ENCODE data around the gene OR6B1. TPM values are rescaled to one million over a fixed set of nuclear protein-coding genes. Genes with fewer than 3 reads are reported as not detected.
A peak's percentile ranks its signal among the peaks of the same experiment; 100 is the strongest.

The OR6B1 gene
- total and polyA plus RNA-seq, 8 donors = 0.03 to 0.06 TPM; not detected in 6

DNA sequence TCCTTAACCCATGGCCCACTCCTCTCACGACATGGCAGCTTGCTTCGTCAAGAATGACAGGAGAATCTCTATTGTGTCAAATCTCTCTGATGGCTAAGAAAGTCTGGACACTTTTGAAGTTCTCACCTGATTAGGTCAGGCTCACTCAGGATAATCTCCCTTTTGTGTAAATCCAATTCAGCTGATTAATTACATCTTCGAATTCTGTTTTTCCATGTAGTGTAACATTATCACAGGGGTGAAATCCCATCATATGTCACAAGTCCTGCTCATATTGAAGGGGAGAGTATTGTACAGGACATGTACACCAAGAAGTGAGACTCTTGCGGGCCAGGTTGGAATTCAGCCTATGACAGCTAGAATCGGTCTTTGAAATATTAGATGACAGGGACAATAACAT, 16.2 kb upstream of the OR6B1 start:
- DNase-seq (no peak), ATAC-seq (no peak)
- H3K36me3 ChIP-seq = no peaks in the 10 kb centered on the region
- H3K27me3 ChIP-seq = no peaks in the 10 kb centered on the region
- no peaks in the 10 kb centered on the region for H3K9me3 ChIP-seq
- no peak overlapping the region for H3K4me3 ChIP-seq
- TF ChIP-seq, protein P1, sequence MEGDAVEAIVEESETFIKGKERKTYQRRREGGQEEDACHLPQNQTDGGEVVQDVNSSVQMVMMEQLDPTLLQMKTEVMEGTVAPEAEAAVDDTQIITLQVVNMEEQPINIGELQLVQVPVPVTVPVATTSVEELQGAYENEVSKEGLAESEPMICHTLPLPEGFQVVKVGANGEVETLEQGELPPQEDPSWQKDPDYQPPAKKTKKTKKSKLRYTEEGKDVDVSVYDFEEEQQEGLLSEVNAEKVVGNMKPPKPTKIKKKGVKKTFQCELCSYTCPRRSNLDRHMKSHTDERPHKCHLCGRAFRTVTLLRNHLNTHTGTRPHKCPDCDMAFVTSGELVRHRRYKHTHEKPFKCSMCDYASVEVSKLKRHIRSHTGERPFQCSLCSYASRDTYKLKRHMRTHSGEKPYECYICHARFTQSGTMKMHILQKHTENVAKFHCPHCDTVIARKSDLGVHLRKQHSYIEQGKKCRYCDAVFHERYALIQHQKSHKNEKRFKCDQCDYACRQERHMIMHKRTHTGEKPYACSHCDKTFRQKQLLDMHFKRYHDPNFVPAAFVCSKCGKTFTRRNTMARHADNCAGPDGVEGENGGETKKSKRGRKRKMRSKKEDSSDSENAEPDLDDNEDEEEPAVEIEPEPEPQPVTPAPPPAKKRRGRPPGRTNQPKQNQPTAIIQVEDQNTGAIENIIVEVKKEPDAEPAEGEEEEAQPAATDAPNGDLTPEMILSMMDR (IDR thresholded peaks at IDR 0.05) = no peak
- H3K4me1 ChIP-seq = no peaks in the 10 kb centered on the region
- no peak overlapping the region for H3K27ac ChIP-seq
- intact Hi-C loops (cut with DNase I) = no loop called here

- no peak overlapping the region for H3K4me3 ChIP-seq
- no peaks in the 10 kb centered on the region for H3K4me1 ChIP-seq
- intact Hi-C loops (cut with DNase I) = no loop called here
- TF ChIP-seq, protein P1 (IDR thresholded peaks at IDR 0.05) = no peak
- H3K9me3 ChIP-seq = peaks cover 0 to 7% of the 10 kb centered on the region in 2 donors
- ATAC-seq (no peak), DNase-seq (no peak)
- no peaks in the 10 kb centered on the region for H3K36me3 ChIP-seq
- H3K27me3 ChIP-seq = no peaks in the 10 kb centered on the region
- H3K27ac ChIP-seq = no peak overlapping the region
These were observed 12.6 kb upstream of the OR6B1 start for GRCh38 chr7:143987513-143987912.

- TF ChIP-seq, protein P1 (IDR thresholded peaks at IDR 0.05) = no peak
- no peak for ATAC-seq
- no peaks in the 10 kb centered on the region for H3K36me3 ChIP-seq
- intact Hi-C loops (cut with DNase I) = no loop called here
- no peak overlapping the region for H3K27ac ChIP-seq
- H3K9me3 ChIP-seq = peaks cover 0 to 7% of the 10 kb centered on the region in 2 donors
- DNase-seq = peak in 1 of 4 donors; percentile 5
- no peaks in the 10 kb centered on the region for H3K27me3 ChIP-seq
- no peaks in the 10 kb centered on the region for H3K4me1 ChIP-seq
- H3K4me3 ChIP-seq = no peak overlapping the region
These were observed 11.0 kb upstream of the OR6B1 start for GRCh38 chr7:143988976-143989745.

GRCh38 chr7:143992670-143993069, 7.5 kb upstream of the OR6B1 start:
- no peak overlapping the region for H3K27ac ChIP-seq
- intact Hi-C loops (cut with DNase I) = no loop called here
- no peak for ATAC-seq

DNA sequence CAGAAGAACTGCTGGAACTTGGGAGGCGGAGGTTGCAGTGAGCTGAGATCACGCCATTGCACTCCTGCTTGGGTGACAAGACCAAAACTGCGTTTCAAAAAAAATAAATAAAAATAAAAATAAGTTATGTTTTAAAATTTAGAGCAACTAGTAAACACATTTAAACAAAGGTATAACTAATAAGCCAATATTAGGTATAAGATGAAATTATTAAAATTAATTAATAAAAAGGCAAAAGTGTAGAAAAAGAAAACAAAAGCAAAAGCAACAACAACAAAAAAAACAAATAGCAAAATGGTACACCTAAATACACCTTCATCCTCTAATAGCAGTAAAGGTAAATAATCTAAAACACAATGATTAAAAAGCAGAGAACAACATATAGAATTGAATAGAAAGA, 6.2 kb upstream of the OR6B1 start:
- intact Hi-C loops (cut with DNase I) = no loop called here
- Histone ChIP-seq H3K4me1 (no peaks in the 10 kb centered on the region), H3K4me3 (no peak overlapping the region), H3K27me3 (no peaks in the 10 kb centered on the region), H3K36me3 (no peaks in the 10 kb centered on the region), H3K27ac (no peak overlapping the region), H3K9me3 (peaks cover 0 to 7% of the 10 kb centered on the region in 2 donors)
- ATAC-seq = no peak
- DNase-seq = no peak
- TF ChIP-seq, protein P1 (IDR thresholded peaks at IDR 0.05) = no peak

More at GRCh38 chr7:143992670-143993069, 7.5 kb upstream of the OR6B1 start:
- DNase-seq = no peak
- Histone ChIP-seq H3K4me1 (no peaks in the 10 kb centered on the region), H3K4me3 (no peak overlapping the region), H3K9me3 (peaks cover 0 to 7% of the 10 kb centered on the region in 2 donors), H3K36me3 (no peaks in the 10 kb centered on the region), H3K27me3 (no peaks in the 10 kb centered on the region)
- TF ChIP-seq, protein P1 (IDR thresholded peaks at IDR 0.05) = no peak
